SIG-M5 treated with dmso at 0.1 percent for 504 hours (cell line): ENCODE data around the gene PDPK1.
"Not testable (repeated sequence)": the region's sequence is repeated elsewhere in the genome, so short reads cannot be mapped to it uniquely, and the experiment has no call there.

Experiments used
- DNase-seq: peaks from one replicate; lab custom pipeline; 2025; ENCODE audit not compliant: unreplicated experiment; lab: John Stamatoyannopoulos, UW

Gene PDPK1

DNA sequence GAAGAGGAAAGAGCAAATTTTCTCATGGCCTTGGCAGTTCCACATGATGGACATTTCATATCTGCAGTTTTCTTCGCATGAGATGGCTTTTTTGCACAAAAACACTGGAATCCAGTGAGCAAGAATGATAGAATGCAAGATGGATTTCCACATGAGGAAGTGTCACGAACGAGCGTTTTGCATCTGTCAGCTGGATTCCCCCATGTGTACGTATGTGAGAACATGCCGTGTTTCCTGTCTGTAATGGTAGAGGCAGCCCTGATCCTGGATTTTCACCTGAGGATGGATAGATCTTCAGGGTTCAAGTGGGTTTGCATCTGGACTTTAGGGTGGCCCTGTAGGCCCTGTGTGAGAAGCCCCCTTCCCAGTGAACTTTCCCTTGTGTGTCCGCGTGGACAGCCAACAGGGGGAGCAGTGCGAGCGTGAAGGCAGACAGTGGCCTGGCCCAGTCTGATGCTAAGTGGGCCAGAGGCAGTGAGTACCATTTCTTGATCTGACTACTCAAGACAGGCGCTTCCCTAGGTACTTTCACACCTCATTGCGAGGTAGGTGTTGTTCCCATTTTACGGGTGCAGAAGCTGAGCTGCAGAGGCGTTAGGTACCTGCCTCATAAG lies 2.1 kb downstream of the PDPK1 start:
- DNase-seq: not testable (repeated sequence)

- DNase-seq: peak; percentile 37
Observed at GRCh38 chr16:2540912-2541311, 3.1 kb downstream of the PDPK1 start.

GRCh38 chr16:2541409-2541808 lies 3.6 kb downstream of the PDPK1 start:
- not testable (repeated sequence) for DNase-seq

GRCh38 chr16:2543771-2544170 lies 6.0 kb downstream of the PDPK1 start:
- not testable (repeated sequence) for DNase-seq

- not testable (repeated sequence) for DNase-seq
Observed at GRCh38 chr16:2550283-2550878, 12.6 kb downstream of the PDPK1 start.

- not testable (repeated sequence) for DNase-seq
Observed at GRCh38 chr16:2551420-2551889, 13.6 kb downstream of the PDPK1 start.

GRCh38 chr16:2554709-2555425 lies 17.0 kb downstream of the PDPK1 start:
- DNase-seq: not testable (repeated sequence)

DNA sequence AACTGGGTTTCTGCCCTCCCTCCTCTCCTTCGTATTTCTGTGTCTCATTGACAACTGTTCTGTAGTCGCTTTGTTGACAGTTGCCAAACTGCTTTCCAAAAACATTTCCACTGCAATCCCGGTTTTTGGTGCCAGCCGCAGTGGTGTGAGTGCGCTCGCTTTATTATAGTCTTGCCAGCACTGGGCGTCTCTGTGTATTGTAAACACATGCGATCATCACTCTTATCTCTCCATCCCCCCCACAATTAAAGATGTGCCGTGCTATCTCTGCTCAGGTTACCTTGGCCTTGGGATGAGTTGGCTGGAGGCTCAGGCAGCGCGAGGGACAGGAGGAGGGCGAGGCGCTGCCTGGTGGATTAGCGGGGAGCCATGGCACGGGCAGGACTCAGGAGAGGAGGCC lies 19.3 kb downstream of the PDPK1 start:
- DNase-seq: not testable (repeated sequence)

GRCh38 chr16:2560131-2560797 lies 22.4 kb downstream of the PDPK1 start:
- not testable (repeated sequence) for DNase-seq

- not testable (repeated sequence) for DNase-seq
Observed at GRCh38 chr16:2560798-2561133, 22.9 kb downstream of the PDPK1 start.

- not testable (repeated sequence) for DNase-seq
Observed at GRCh38 chr16:2567506-2567905, 29.7 kb downstream of the PDPK1 start.

DNA sequence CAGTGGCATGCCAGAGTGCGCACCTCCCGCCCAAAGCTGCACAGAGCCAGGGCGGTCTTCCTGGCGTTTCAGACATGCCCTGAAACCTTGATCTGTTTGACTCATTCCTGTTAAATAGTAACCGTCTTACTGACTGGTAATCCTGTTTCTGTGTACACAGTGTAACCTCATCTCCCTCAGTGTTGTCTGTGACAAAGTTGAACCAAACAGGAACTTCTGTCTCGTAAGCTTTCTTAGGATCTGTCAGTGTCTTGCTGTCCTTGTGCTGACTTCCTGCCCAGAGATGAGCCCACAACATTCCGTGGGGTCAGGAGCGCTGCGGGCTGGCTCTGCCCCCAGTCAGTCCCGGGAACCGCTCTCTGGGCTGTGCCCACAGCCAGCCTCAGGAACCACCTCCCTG lies 30.8 kb downstream of the PDPK1 start:
- DNase-seq: not testable (repeated sequence)

- DNase-seq: not testable (repeated sequence)
Observed at GRCh38 chr16:2572704-2573103, 34.9 kb downstream of the PDPK1 start.

DNA sequence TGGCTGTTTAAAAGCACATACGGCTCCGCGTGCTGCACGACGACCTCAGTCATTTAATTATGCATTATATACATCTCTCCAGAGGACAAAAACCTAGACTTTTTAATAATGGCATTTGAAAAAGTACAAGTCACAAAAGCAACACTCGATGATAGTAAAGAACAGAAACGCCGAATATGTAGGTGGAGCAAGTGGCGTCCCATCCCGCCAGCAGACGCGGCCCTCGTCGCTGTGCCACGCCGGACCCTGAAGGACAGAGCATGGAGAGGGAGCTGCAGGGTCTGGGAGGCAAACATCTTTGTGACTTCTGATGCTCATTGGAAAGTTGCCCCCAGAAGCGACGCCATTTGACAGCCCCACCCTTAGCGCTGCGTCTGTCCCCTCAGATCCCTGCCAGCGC lies 38.0 kb downstream of the PDPK1 start:
- not testable (repeated sequence) for DNase-seq

- DNase-seq: not testable (repeated sequence)
Observed at GRCh38 chr16:2577044-2577443, 39.2 kb downstream of the PDPK1 start.

GRCh38 chr16:2578905-2579304 lies 41.1 kb downstream of the PDPK1 start:
- DNase-seq: not testable (repeated sequence)

- not testable (repeated sequence) for DNase-seq
Observed at GRCh38 chr16:2580143-2580542, 42.3 kb downstream of the PDPK1 start.

DNA sequence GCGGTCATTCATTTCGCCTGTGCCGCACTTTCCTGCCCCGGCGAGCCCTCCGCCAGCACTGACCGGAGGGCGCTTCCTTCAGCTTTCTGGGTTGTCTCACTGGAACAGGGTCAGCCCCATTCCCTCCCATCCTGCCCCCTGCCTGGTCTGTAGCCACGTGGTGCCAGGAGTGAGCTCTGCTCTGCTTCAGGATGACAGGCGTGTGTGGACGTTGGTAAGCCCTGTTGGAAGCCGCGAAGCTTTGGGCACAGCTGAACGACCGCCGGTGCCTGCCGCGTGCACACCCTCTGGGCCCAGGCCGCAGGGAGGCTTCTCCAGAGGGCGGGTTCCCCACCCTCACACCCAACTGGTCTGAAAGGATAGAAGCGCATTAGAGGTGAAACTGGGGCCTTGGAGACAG lies 43.0 kb downstream of the PDPK1 start:
- DNase-seq: not testable (repeated sequence)

DNA sequence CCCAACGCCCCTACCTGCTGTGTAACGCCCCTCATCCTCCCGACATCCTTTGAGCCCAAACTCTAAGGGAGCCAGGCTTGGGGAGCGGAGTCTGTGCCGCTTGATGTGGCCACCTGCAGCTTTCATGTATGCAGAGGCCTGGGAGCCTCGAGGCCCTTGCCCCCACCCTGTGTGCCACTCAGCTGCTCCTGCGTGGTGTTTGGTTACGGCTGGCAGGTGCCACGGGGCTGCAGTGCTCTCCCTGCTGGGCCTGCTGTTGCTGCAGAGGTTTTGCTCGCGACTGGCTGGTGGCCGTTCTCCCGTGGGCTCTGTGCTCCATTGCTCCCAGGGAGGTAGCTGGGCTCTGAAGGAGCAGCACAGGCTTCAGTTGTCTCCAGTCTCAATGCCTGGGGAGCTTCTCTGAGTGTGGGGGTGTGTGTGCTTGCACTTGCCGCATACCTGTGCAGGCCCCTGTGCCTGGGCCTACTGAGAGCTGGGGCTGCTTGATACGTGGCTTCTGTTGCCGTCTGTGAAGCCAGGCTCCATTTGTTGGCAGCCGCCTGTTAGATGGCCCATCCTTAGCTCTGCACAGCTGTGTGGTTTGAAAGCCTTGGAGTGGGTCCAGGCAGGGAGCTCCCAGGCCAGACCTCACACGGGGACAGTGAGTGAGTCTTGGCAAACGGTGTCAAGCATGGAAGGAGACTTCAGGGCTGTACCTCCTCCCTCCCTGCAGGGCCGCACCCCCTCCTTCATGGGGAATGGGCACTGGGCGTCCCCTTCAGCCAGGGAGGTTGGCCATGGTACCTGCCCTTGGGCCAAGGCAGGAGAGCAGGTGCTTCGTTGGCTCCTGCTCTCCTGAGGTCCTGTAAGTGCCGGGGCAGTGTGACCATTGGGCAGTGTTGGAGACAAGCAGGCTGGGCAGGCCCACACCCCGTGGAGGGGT lies 47.2 kb downstream of the PDPK1 start:
- DNase-seq: no peak

DNA sequence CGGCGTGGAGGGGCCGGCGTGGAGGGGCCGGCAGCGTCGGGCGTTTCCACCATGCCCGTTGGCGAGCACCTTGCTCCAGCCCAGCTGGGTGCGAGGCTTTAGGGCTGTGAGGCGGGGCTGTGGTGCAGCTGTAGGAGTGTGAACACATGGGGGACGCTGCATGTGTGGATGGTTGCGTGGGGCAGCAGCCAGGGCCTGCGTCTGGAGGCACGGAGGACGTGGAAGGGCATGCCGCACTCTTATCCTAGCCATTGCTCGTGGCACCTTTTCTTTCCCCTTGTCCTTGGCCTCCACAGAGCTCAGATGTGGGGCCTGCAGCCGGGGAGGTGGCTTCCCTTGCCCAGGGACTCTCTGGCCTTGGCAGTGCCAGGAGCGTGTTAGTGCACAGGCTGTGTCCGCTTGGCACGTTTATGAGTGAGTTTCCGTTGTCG lies 47.8 kb downstream of the PDPK1 start:
- no peak for DNase-seq
